ENCODE data around the gene DPM2.

The DPM2 gene

DNA sequence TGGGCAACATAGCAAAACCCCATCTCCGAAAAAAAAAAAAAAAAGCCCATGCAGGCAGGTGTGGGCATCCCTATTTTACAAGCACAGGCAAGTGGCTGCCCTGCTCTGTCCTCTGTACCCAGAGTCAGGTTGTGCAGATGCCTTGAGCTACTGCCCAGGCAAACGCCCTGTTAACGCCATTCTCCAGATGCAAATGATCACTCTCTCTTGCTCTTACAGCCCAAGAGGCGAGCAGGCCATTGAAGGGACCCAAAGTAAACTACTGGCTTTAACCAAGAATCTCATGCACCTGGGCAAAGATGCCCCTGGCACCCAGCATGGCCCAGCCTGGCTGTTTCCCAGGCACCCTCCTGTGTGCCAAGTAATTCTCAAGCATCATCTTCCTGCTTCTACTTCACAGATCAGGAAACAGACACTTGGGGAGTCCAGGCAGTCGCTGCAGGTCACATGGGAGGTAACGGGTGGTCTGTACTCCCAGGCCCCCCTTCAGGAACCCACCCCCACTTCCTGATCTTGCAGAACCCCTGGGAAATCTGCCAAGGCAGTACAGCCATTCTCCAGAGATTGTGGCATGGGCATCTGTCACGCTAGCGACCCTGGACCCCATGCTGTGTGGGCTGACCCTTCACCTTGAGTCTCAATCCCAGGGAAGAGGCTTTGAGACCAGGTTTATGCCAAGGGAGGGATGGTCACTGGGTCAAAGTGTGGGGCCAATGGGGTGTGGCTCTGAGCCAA lies 28.9 kb upstream of the DPM2 start:
- Histone ChIP-seq H3K27me3 (ENCODE audit: insufficient read depth, poor library complexity, severe bottlenecking) (no peaks in the 10 kb centered on the region), H3K4me3 (replicated peaks; ENCODE audit: insufficient read depth, low read length) (no peak overlapping the region), H3K27ac (replicated peaks) (no peak overlapping the region)
- TF ChIP-seq, protein P1, sequence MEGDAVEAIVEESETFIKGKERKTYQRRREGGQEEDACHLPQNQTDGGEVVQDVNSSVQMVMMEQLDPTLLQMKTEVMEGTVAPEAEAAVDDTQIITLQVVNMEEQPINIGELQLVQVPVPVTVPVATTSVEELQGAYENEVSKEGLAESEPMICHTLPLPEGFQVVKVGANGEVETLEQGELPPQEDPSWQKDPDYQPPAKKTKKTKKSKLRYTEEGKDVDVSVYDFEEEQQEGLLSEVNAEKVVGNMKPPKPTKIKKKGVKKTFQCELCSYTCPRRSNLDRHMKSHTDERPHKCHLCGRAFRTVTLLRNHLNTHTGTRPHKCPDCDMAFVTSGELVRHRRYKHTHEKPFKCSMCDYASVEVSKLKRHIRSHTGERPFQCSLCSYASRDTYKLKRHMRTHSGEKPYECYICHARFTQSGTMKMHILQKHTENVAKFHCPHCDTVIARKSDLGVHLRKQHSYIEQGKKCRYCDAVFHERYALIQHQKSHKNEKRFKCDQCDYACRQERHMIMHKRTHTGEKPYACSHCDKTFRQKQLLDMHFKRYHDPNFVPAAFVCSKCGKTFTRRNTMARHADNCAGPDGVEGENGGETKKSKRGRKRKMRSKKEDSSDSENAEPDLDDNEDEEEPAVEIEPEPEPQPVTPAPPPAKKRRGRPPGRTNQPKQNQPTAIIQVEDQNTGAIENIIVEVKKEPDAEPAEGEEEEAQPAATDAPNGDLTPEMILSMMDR (IDR thresholded peaks at IDR 0.05; ENCODE audit: insufficient read depth, low read length): no peak
- TF ChIP-seq SPI1 (IDR thresholded peaks at IDR 0.05; ENCODE audit: borderline replicate concordance, low read depth) (no peak), GABPA (IDR thresholded peaks at IDR 0.05; ENCODE audit: low read depth) (no peak), POLR2AphosphoS5 (IDR thresholded peaks at IDR 0.05; ENCODE audit: low read depth) (no peak)
- TF ChIP-seq, protein P2, sequence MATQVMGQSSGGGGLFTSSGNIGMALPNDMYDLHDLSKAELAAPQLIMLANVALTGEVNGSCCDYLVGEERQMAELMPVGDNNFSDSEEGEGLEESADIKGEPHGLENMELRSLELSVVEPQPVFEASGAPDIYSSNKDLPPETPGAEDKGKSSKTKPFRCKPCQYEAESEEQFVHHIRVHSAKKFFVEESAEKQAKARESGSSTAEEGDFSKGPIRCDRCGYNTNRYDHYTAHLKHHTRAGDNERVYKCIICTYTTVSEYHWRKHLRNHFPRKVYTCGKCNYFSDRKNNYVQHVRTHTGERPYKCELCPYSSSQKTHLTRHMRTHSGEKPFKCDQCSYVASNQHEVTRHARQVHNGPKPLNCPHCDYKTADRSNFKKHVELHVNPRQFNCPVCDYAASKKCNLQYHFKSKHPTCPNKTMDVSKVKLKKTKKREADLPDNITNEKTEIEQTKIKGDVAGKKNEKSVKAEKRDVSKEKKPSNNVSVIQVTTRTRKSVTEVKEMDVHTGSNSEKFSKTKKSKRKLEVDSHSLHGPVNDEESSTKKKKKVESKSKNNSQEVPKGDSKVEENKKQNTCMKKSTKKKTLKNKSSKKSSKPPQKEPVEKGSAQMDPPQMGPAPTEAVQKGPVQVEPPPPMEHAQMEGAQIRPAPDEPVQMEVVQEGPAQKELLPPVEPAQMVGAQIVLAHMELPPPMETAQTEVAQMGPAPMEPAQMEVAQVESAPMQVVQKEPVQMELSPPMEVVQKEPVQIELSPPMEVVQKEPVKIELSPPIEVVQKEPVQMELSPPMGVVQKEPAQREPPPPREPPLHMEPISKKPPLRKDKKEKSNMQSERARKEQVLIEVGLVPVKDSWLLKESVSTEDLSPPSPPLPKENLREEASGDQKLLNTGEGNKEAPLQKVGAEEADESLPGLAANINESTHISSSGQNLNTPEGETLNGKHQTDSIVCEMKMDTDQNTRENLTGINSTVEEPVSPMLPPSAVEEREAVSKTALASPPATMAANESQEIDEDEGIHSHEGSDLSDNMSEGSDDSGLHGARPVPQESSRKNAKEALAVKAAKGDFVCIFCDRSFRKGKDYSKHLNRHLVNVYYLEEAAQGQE (IDR thresholded peaks at IDR 0.05; ENCODE audit: insufficient replicate concordance, low read depth): no peak
- DNase-seq (ENCODE audit: low read depth in 1 of 2, low spot score in 1 of 2): no peak

DNA sequence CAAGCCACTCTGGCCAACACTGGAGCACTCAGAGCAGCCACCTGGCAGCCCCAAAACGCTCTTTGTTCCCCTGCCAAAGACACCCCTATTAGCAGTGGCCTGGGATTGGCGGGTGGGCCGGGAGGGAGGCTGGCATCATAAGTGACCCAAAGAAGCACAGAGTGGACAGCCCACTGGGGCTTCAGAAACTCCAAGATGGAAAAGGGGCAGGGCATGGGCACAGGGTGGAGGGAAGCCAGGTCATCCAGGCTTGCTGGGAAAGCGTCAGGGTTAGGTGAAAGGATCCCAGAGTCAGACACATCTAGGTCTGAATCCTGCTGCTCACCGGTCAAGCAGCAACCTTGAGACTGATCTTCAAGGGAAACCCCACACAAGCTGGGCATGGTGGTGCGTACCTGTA lies 28.3 kb upstream of the DPM2 start:
- no peak overlapping the region for H3K27ac ChIP-seq (replicated peaks)
- H3K4me3 ChIP-seq (replicated peaks; ENCODE audit: insufficient read depth, low read length): no peak overlapping the region
- DNase-seq (ENCODE audit: low read depth in 1 of 2, low spot score in 1 of 2): no peak
- no peaks in the 10 kb centered on the region for H3K27me3 ChIP-seq (ENCODE audit: insufficient read depth, poor library complexity, severe bottlenecking)
- TF ChIP-seq, protein P2 (IDR thresholded peaks at IDR 0.05; ENCODE audit: insufficient replicate concordance, low read depth): no peak
- TF ChIP-seq, protein P1 (IDR thresholded peaks at IDR 0.05; ENCODE audit: insufficient read depth, low read length): no peak
- TF ChIP-seq POLR2AphosphoS5 (IDR thresholded peaks at IDR 0.05; ENCODE audit: low read depth) (no peak), SPI1 (IDR thresholded peaks at IDR 0.05; ENCODE audit: borderline replicate concordance, low read depth) (no peak), GABPA (IDR thresholded peaks at IDR 0.05; ENCODE audit: low read depth) (no peak)

GRCh38 chr9:127963359-127964064 lies 25.9 kb upstream of the DPM2 start:
- no peak overlapping the region for H3K4me3 ChIP-seq (replicated peaks; ENCODE audit: insufficient read depth, low read length)
- DNase-seq (ENCODE audit: low read depth in 1 of 2, low spot score in 1 of 2): no peak
- TF ChIP-seq GABPA (IDR thresholded peaks at IDR 0.05; ENCODE audit: low read depth): no peak
- TF ChIP-seq POLR2AphosphoS5 (IDR thresholded peaks at IDR 0.05; ENCODE audit: low read depth): no peak
- TF ChIP-seq, protein P2 (IDR thresholded peaks at IDR 0.05; ENCODE audit: insufficient replicate concordance, low read depth): no peak
- TF ChIP-seq SPI1 (IDR thresholded peaks at IDR 0.05; ENCODE audit: borderline replicate concordance, low read depth): no peak
- TF ChIP-seq, protein P1 (IDR thresholded peaks at IDR 0.05; ENCODE audit: insufficient read depth, low read length): no peak
- H3K27me3 ChIP-seq (ENCODE audit: insufficient read depth, poor library complexity, severe bottlenecking): no peaks in the 10 kb centered on the region
- H3K27ac ChIP-seq (replicated peaks): no peak overlapping the region
